ENCODE results near the gene ZNF629. TPM values are rescaled to one million over a fixed set of nuclear protein-coding genes. Genes with fewer than 3 reads are reported as not detected.
A peak's percentile ranks its signal among the peaks of the same experiment; 100 is the strongest.

The ZNF629 gene
- total RNA-seq, 4 donors from 2014 or later = 12.3 to 16.5 (median 14.5) TPM

DNA sequence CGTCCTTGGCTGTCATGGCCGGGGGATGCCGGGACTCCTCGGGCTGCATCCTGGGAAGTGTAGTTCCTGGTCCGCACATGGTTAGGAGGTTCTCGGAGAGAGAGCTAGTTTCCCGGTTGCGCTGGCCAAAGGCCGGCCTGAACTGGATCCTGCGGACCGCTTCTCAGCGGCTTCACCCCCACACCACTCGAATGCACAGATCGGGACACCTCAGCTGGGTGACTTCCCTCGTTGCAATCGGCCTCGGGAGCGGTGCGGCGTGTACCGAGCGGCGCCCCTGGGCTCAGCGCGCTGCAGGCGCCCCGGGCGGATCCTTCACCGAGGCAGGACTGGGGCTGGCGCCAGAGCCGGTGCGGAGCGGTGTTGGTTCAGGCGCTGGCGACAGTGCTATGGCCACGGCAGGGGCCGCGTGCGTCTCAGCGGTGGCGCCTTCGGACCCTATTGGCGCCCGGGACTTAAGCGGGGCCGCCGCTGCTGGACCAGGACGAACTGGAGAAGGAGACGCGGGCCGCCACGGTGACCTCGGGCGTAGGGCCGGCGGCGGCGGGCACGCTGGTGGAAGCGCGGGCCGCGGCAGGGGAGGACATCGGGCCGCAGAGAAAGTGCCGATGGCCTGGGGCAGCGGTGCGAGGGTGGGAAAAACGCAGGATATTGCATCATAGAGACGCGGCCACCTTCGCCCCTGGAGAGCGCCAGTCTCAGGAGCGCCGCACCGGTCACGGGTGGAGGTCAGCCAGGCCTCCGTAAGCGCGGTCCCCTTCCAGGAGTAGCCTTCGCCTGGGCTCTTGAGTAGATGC is 11.4 kb downstream of the ZNF629 start:
- Histone ChIP-seq H3K27me3 (no peaks in the 10 kb centered on the region), H3K4me1 (peaks cover 0 to 35% (median 17%) of the 10 kb centered on the region in 3 donors)
- WGBS, 2 donors (ENCODE audit: low coverage in 1 of 2) = no CpG with 5 or more reads among the region's 81 CpGs

DNA sequence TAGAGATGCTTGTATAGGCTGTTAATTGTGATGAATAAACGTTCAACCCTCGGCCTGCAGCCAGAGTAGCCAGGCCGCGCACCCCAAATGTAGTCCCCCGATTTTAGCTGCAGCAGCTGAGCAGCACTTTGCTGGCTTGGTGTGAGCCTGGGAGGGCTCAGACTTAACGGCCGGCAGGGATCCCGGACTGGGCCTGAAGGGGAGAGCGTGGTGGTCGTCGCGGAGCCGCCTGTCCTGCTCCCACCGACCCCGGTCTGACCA is 11.9 kb downstream of the ZNF629 start:
- no CpG with 5 or more reads among the region's 15 CpGs for WGBS, 2 donors (ENCODE audit: low coverage in 1 of 2)
- no peak for ATAC-seq
- H3K9me3 ChIP-seq = no peaks in the 10 kb centered on the region
- no peak for TF ChIP-seq POLR2AphosphoS5 (IDR thresholded peaks at IDR 0.05)
- TF ChIP-seq EP300 (IDR thresholded peaks at IDR 0.05) = no peak
- peaks cover 0 to 47% of the 10 kb centered on the region in 2 donors for H3K36me3 ChIP-seq
- peak overlapping the region; percentile 37 to 91 (median 90) for H3K27ac ChIP-seq
- no peaks in the 10 kb centered on the region for H3K27me3 ChIP-seq
- H3K4me1 ChIP-seq = peaks cover 0 to 35% (median 17%) of the 10 kb centered on the region in 3 donors
- H3K4me3 ChIP-seq = peak overlapping the region; percentile 63 to 82

More for the DNA sequence above, 11.4 kb downstream of the ZNF629 start:
- TF ChIP-seq POLR2AphosphoS5 (IDR thresholded peaks at IDR 0.05) (peak; percentile 79), EP300 (IDR thresholded peaks at IDR 0.05) (no peak), POLR2A (IDR thresholded peaks at IDR 0.05) (peak; percentile 29 to 38)
- peak overlapping the region; percentile 63 to 82 for H3K4me3 ChIP-seq
- peak; percentile 87 for ATAC-seq
- H3K9me3 ChIP-seq = no peaks in the 10 kb centered on the region
- peak overlapping the region; percentile 59 to 91 (median 90) for H3K27ac ChIP-seq
- H3K36me3 ChIP-seq = peaks cover 0 to 46% of the 10 kb centered on the region in 2 donors

DNA sequence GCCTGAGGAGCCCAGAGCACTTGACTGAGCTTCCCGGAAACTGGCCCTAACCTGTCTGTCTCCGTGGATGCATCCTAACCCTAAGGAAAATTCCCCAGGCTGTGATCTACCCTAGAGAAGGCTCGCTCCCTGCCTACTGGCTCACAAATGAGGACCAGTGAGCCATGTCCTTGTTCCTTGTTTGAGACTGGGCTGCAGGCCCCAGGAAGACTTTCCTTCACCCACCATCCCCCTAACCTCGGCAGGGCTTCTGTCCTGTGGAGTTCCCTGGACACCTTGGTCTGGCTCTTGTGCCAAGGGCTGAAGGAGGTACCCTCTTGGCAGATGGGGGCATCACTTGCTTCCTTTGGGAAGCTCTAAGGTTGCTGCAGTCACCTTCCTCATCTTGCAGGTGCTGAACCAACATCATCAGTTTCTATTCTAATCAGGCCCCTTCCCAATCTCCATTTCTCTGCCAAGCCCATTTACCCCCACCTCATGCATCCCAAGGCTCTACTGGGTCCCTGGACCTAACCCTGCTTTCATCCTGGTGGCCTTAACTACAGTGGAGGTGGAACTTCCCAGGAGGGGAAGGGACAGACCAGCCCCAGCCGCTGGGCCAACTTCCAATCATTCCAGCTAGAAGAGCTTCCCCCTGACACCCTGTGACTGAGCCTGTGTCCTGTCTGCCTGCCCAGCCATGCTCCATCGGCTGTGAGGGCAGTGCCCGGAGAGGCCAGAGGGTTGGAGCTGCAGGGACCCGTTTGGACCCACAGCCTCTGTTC is 12.5 kb downstream of the ZNF629 start:
- WGBS, 2 donors (ENCODE audit: low coverage in 1 of 2) = 43% methylated on average over 1 of the region's 8 CpGs; no CpG with 5 or more reads in 1 of the 2 donors

DNA sequence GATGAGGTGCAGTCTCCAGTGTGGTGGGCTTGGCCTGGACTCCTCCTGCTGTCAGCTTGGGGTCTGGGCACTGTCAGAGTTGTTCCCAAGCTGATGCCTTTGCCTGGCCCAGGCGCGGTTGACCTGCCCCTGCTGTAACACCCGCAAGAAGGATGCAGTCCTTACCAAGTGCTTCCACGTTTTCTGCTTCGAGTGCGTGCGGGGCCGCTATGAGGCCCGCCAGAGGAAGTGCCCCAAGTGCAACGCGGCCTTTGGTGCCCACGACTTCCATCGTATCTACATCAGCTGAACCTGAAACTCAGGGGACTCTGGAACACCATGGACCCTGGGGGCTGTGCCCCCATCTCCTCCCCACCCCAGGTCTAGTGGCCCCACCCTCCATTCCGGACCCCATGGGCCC is 13.2 kb downstream of the ZNF629 start:
- Histone ChIP-seq H3K4me1 (peaks cover 0 to 35% (median 17%) of the 10 kb centered on the region in 3 donors), H3K4me3 (no peak overlapping the region), H3K27ac (no peak overlapping the region), H3K36me3 (peaks cover 0 to 60% of the 10 kb centered on the region in 2 donors), H3K9me3 (no peaks in the 10 kb centered on the region), H3K27me3 (no peaks in the 10 kb centered on the region)
- TF ChIP-seq, protein P1, sequence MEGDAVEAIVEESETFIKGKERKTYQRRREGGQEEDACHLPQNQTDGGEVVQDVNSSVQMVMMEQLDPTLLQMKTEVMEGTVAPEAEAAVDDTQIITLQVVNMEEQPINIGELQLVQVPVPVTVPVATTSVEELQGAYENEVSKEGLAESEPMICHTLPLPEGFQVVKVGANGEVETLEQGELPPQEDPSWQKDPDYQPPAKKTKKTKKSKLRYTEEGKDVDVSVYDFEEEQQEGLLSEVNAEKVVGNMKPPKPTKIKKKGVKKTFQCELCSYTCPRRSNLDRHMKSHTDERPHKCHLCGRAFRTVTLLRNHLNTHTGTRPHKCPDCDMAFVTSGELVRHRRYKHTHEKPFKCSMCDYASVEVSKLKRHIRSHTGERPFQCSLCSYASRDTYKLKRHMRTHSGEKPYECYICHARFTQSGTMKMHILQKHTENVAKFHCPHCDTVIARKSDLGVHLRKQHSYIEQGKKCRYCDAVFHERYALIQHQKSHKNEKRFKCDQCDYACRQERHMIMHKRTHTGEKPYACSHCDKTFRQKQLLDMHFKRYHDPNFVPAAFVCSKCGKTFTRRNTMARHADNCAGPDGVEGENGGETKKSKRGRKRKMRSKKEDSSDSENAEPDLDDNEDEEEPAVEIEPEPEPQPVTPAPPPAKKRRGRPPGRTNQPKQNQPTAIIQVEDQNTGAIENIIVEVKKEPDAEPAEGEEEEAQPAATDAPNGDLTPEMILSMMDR (IDR thresholded peaks at IDR 0.05) = no peak
- no peak for TF ChIP-seq POLR2AphosphoS5 (IDR thresholded peaks at IDR 0.05)
- TF ChIP-seq EP300 (IDR thresholded peaks at IDR 0.05) = no peak
- no peak for TF ChIP-seq POLR2A (IDR thresholded peaks at IDR 0.05)
- 77% methylated on average over 6 of the region's 14 CpGs; no CpG with 5 or more reads in 1 of the 2 donors for WGBS, 2 donors (ENCODE audit: low coverage in 1 of 2)
- ATAC-seq = no peak

More for the DNA sequence above, 12.5 kb downstream of the ZNF629 start:
- Histone ChIP-seq H3K36me3 (peaks cover 0 to 52% of the 10 kb centered on the region in 2 donors), H3K27me3 (no peaks in the 10 kb centered on the region), H3K27ac (peak overlapping the region; percentile 37 to 91 (median 90)), H3K4me1 (peaks cover 0 to 35% (median 17%) of the 10 kb centered on the region in 3 donors), H3K9me3 (no peaks in the 10 kb centered on the region), H3K4me3 (peak overlapping the region; percentile 63 to 82)
- ATAC-seq = no peak
- no peak for TF ChIP-seq EP300 (IDR thresholded peaks at IDR 0.05)

DNA sequence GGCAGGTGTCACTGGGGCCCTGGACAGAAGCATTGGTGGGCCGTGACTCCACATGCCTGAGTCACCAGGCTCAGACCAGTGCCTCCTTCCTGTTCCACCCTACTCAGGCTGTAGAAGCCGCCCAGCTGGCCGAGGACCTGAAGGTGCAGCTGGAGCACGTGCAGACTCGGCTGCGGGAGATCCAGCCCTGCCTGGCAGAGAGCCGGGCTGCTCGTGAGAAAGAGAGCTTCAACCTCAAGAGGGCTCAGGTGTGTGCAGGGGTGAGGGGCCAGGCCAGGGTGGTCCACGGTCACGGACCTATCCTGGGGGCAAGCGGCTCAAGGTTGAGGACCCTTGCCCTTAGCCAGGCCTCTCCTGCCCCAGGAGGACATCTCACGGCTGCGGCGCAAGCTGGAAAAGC is 15.3 kb downstream of the ZNF629 start:
- Histone ChIP-seq H3K36me3 (peaks cover 0 to 81% of the 10 kb centered on the region in 2 donors), H3K4me3 (no peak overlapping the region), H3K4me1 (peaks cover 0 to 19% (median 15%) of the 10 kb centered on the region in 3 donors), H3K27me3 (no peaks in the 10 kb centered on the region), H3K9me3 (no peaks in the 10 kb centered on the region), H3K27ac (no peak overlapping the region)
- TF ChIP-seq POLR2A (IDR thresholded peaks at IDR 0.05) (no peak), EP300 (IDR thresholded peaks at IDR 0.05) (no peak), POLR2AphosphoS5 (IDR thresholded peaks at IDR 0.05) (no peak)
- TF ChIP-seq, protein P1 (IDR thresholded peaks at IDR 0.05) = no peak
- WGBS, 2 donors (ENCODE audit: low coverage in 1 of 2) = 94% methylated on average over 3 of the region's 14 CpGs; no CpG with 5 or more reads in 1 of the 2 donors
- ATAC-seq = no peak

DNA sequence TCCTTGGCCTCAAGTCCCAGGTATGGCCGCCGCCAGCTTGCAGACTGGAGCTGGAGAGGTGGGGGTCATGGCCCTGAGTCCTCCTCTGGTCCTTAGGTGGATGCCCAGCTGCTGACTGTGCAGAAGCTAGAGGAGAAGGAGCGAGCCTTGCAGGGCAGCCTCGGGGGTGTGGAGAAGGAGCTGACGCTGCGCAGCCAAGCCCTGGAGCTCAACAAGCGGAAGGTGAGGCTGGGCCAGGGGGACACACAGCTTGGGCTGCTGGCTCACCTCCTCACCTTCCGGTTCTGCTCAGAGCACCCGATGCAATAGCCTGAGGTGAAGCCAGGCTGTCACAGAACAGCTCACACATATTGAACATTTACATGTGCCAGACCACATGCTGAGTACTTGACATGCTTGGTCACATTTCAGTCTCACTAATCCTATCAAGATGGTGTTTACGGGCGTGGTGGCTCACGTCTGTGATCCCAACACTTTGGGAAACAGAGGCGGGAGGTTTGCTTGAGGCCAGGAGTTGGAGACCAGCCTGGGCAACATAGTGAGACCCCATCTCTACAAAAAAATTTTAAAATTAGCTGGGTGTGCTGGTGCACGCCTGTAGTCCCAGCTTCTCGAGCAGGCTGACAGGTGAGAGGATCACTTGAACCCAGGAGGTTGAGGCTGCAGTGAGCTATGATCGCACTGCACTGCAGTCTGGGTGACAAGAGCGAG is 17.5 kb downstream of the ZNF629 start:
- Histone ChIP-seq H3K9me3 (no peaks in the 10 kb centered on the region), H3K4me3 (no peak overlapping the region), H3K27ac (no peak overlapping the region), H3K27me3 (no peaks in the 10 kb centered on the region), H3K4me1 (peaks cover 0 to 7% (median 3%) of the 10 kb centered on the region in 3 donors), H3K36me3 (peaks cover 0 to 100% of the 10 kb centered on the region in 2 donors)
- no peak for TF ChIP-seq EP300 (IDR thresholded peaks at IDR 0.05)
- no peak for TF ChIP-seq POLR2AphosphoS5 (IDR thresholded peaks at IDR 0.05)
- no peak for TF ChIP-seq POLR2A (IDR thresholded peaks at IDR 0.05)
- TF ChIP-seq, protein P1 (IDR thresholded peaks at IDR 0.05) = no peak
- 95 to 100% methylated on average over 1 to 9 of the region's 17 CpGs for WGBS, 2 donors (ENCODE audit: low coverage in 1 of 2)
- ATAC-seq = no peak

Measured in gastroesophageal sphincter (tissue), 4 donors.